Measurements from ENCODE around the gene CDH7.

- TF ChIP-seq POLR2A (IDR thresholded peaks at IDR 0.05): no peak
- TF ChIP-seq, protein P1, sequence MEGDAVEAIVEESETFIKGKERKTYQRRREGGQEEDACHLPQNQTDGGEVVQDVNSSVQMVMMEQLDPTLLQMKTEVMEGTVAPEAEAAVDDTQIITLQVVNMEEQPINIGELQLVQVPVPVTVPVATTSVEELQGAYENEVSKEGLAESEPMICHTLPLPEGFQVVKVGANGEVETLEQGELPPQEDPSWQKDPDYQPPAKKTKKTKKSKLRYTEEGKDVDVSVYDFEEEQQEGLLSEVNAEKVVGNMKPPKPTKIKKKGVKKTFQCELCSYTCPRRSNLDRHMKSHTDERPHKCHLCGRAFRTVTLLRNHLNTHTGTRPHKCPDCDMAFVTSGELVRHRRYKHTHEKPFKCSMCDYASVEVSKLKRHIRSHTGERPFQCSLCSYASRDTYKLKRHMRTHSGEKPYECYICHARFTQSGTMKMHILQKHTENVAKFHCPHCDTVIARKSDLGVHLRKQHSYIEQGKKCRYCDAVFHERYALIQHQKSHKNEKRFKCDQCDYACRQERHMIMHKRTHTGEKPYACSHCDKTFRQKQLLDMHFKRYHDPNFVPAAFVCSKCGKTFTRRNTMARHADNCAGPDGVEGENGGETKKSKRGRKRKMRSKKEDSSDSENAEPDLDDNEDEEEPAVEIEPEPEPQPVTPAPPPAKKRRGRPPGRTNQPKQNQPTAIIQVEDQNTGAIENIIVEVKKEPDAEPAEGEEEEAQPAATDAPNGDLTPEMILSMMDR (IDR thresholded peaks at IDR 0.05): no peak
Observed at GRCh38 chr18:65821911-65822310, 71.1 kb downstream of the CDH7 start.

Measured in Peyer's patch (tissue), 4 donors.